NCI-H128 (cell line): Measurements from ENCODE around the gene TNNT2.
A peak's percentile ranks its signal among the peaks of the same experiment; 100 is the strongest.

Experiments
- DNase-seq: peaks from one replicate; lab custom pipeline; 2025; ENCODE audit not compliant: unreplicated experiment; lab: John Stamatoyannopoulos, UW

The TNNT2 gene

GRCh38 chr1:201378804-201379203, 1.3 kb upstream of the TNNT2 start:
- no peak for DNase-seq

GRCh38 chr1:201376464-201377374, 761 bp downstream of the TNNT2 start:
- no peak for DNase-seq

GRCh38 chr1:201376107-201376463, 1.4 kb downstream of the TNNT2 start:
- DNase-seq: no peak

- no peak for DNase-seq
Measured at GRCh38 chr1:201375169-201375568, 2.3 kb downstream of the TNNT2 start.

- DNase-seq: peak; percentile 14
Measured at GRCh38 chr1:201374364-201374763, 3.1 kb downstream of the TNNT2 start.

- no peak for DNase-seq
Measured at GRCh38 chr1:201371792-201372191, 5.7 kb downstream of the TNNT2 start.

GRCh38 chr1:201371276-201371675, 6.2 kb downstream of the TNNT2 start:
- no peak for DNase-seq

GRCh38 chr1:201370500-201370899, 7.0 kb downstream of the TNNT2 start:
- DNase-seq: no peak

- DNase-seq: no peak
Measured at GRCh38 chr1:201369209-201369608, 8.3 kb downstream of the TNNT2 start.

GRCh38 chr1:201366696-201367095, 10.8 kb downstream of the TNNT2 start:
- DNase-seq: no peak

GRCh38 chr1:201365251-201365650, 12.2 kb downstream of the TNNT2 start:
- DNase-seq: no peak

GRCh38 chr1:201364808-201365105, 12.7 kb downstream of the TNNT2 start:
- DNase-seq: no peak

GRCh38 chr1:201363467-201363866, 14.0 kb downstream of the TNNT2 start:
- no peak for DNase-seq

GRCh38 chr1:201362906-201363305, 14.6 kb downstream of the TNNT2 start:
- DNase-seq: no peak

- no peak for DNase-seq
Measured at GRCh38 chr1:201361652-201362504, 15.6 kb downstream of the TNNT2 start.

- no peak for DNase-seq
Measured at GRCh38 chr1:201360901-201361651, 16.4 kb downstream of the TNNT2 start.

- no peak for DNase-seq
Measured at GRCh38 chr1:201360486-201360885, 17.0 kb downstream of the TNNT2 start.

GRCh38 chr1:201359873-201360210, 17.6 kb downstream of the TNNT2 start:
- no peak for DNase-seq

- no peak for DNase-seq
Measured at GRCh38 chr1:201359031-201359872, 18.2 kb downstream of the TNNT2 start.

- DNase-seq: no peak
Measured at GRCh38 chr1:201358596-201358995, 18.9 kb downstream of the TNNT2 start.
